Ovary (tissue), 3 donors: Measurements from ENCODE around the gene OPALIN.

ENCODE experiments used
- CTCF ChIP-seq, 3 donors: fragments of 450-650 bp in 2 of 3; fragments of 200-600 bp in 1 of 3; IDR thresholded peaks; one replicate each; pipeline versions ENCODE4 v1.5.1 to v1.8.0; 2016 to 2022; ENCODE audit warnings: antibody characterized with exemption in 3 of 3, mild to moderate bottlenecking in 1 of 3
- EP300 ChIP-seq: sonication (generic); formaldehyde crosslinking; IDR thresholded peaks from one replicate; pipeline ENCODE4 v1.6.1; 2017; ENCODE audit warnings: antibody characterized with exemption
- POLR2A ChIP-seq: fragments of 450-650 bp; IDR thresholded peaks from one replicate; pipeline ENCODE4 v1.6.1; 2017; ENCODE audit warnings: antibody characterized with exemption, mild to moderate bottlenecking, moderate library complexity
- donor health status: DM: no; HTN: no; CAD: no.

- no peak for TF ChIP-seq POLR2A
- TF ChIP-seq CTCF (IDR thresholded peaks at IDR 0.05), result no peak
- no peak for TF ChIP-seq EP300
These were observed 49.0 kb downstream of the OPALIN start for GRCh38 chr10:96309628-96310320.
